ENCODE data around the gene PASK. TPM values are rescaled to one million over a fixed set of nuclear protein-coding genes. Genes with fewer than 3 reads are reported as not detected.

Gene PASK
- total RNA-seq, 2 experiments from 2014 or later: 26.8 to 84.3 TPM

GRCh38 chr2:241112592-241112991 is 36.7 kb downstream of the PASK start:
- BruUV-seq (replicated peaks): no TSS peak
- Histone ChIP-seq H2AFZ (ENCODE audit: low read length) (no peak overlapping the region), H3K4me1 (ENCODE audit: insufficient read depth, low read length, poor library complexity, severe bottlenecking) (peaks cover 12% of the 10 kb centered on the region), H3K27ac (ENCODE audit: low read depth, low read length, poor library complexity, severe bottlenecking) (no peak overlapping the region), H3K4me3 (ENCODE audit: low read depth, low read length, poor library complexity, severe bottlenecking) (no peak overlapping the region), H3K9me3 (ENCODE audit: low read length) (no peaks in the 10 kb centered on the region), H3K9me2 (ENCODE audit: insufficient read depth, low read length) (no peaks in the 10 kb centered on the region), H3K79me2 (ENCODE audit: insufficient read depth, low read depth, low read length) (no peaks in the 10 kb centered on the region), H4K20me1 (ENCODE audit: insufficient read depth, low read length) (no peaks in the 10 kb centered on the region), H3K4me2 (ENCODE audit: low read length) (no peak overlapping the region), H3K36me3 (ENCODE audit: insufficient read depth, low read length) (peaks cover 24% of the 10 kb centered on the region; the same call in 1 of the 2 replicates)
- POLR2A ChIA-PET: interaction anchor here (0.6 kb wide), 1 partner anchor 20 kb away, joined by 5 read pairs; no protein-coding TSS in a partner anchor
- no peak for DNase-seq (ENCODE audit: low spot score)
- CTCF ChIA-PET (ENCODE audit: unreplicated experiment): no interaction called here
- intact Hi-C loops (cut with micrococcal nuclease; ENCODE audit: unreplicated experiment): no loop called here
- no peak for TF ChIP-seq EZH2phosphoT487 (IDR thresholded peaks at IDR 0.05; ENCODE audit: borderline replicate concordance, low read depth, low read length)
- TF ChIP-seq CTCF (conservative IDR thresholded peaks at IDR 0.05; ENCODE audit: low read length): no peak

GRCh38 chr2:241112046-241112445 is 37.2 kb downstream of the PASK start:
- Histone ChIP-seq H3K4me2 (ENCODE audit: low read length) (no peak overlapping the region), H3K4me1 (ENCODE audit: insufficient read depth, low read length, poor library complexity, severe bottlenecking) (peaks cover 12% of the 10 kb centered on the region), H4K20me1 (ENCODE audit: insufficient read depth, low read length) (no peaks in the 10 kb centered on the region), H3K36me3 (ENCODE audit: insufficient read depth, low read length) (peaks cover 28% of the 10 kb centered on the region; the same call in 1 of the 2 replicates), H3K4me3 (ENCODE audit: low read depth, low read length, poor library complexity, severe bottlenecking) (no peak overlapping the region), H3K9me3 (ENCODE audit: low read length) (no peaks in the 10 kb centered on the region), H2AFZ (ENCODE audit: low read length) (no peak overlapping the region), H3K79me2 (ENCODE audit: insufficient read depth, low read depth, low read length) (no peaks in the 10 kb centered on the region), H3K9me2 (ENCODE audit: insufficient read depth, low read length) (no peaks in the 10 kb centered on the region), H3K27ac (ENCODE audit: low read depth, low read length, poor library complexity, severe bottlenecking) (no peak overlapping the region)
- no peak for DNase-seq (ENCODE audit: low spot score)
- ChIA-PET CTCF (ENCODE audit: unreplicated experiment) (no interaction called here), POLR2A (no interaction called here)
- TF ChIP-seq EZH2phosphoT487 (IDR thresholded peaks at IDR 0.05; ENCODE audit: borderline replicate concordance, low read depth, low read length): no peak
- no peak for TF ChIP-seq CTCF (conservative IDR thresholded peaks at IDR 0.05; ENCODE audit: low read length)
- BruUV-seq (replicated peaks): no TSS peak
- intact Hi-C loops (cut with micrococcal nuclease; ENCODE audit: unreplicated experiment): no loop called here

GRCh38 chr2:241111440-241111805 is 37.8 kb downstream of the PASK start:
- Histone ChIP-seq H3K36me3 (ENCODE audit: insufficient read depth, low read length) (peaks cover 32% of the 10 kb centered on the region; the same call in 1 of the 2 replicates), H4K20me1 (ENCODE audit: insufficient read depth, low read length) (no peaks in the 10 kb centered on the region), H3K4me3 (ENCODE audit: low read depth, low read length, poor library complexity, severe bottlenecking) (no peak overlapping the region), H3K79me2 (ENCODE audit: insufficient read depth, low read depth, low read length) (no peaks in the 10 kb centered on the region), H2AFZ (ENCODE audit: low read length) (no peak overlapping the region), H3K4me1 (ENCODE audit: insufficient read depth, low read length, poor library complexity, severe bottlenecking) (peaks cover 12% of the 10 kb centered on the region), H3K27ac (ENCODE audit: low read depth, low read length, poor library complexity, severe bottlenecking) (no peak overlapping the region), H3K4me2 (ENCODE audit: low read length) (no peak overlapping the region), H3K9me2 (ENCODE audit: insufficient read depth, low read length) (no peaks in the 10 kb centered on the region), H3K9me3 (ENCODE audit: low read length) (no peaks in the 10 kb centered on the region)
- intact Hi-C loops (cut with micrococcal nuclease; ENCODE audit: unreplicated experiment): no loop called here
- POLR2A ChIA-PET: no interaction called here
- TF ChIP-seq CTCF (conservative IDR thresholded peaks at IDR 0.05; ENCODE audit: low read length) (no peak), EZH2phosphoT487 (IDR thresholded peaks at IDR 0.05; ENCODE audit: borderline replicate concordance, low read depth, low read length) (no peak)
- DNase-seq (ENCODE audit: low spot score): no peak
- BruUV-seq (replicated peaks): no TSS peak
- CTCF ChIA-PET (ENCODE audit: unreplicated experiment): no interaction called here
